Head of caudate nucleus (tissue), 42 donors: Measurements from ENCODE around the gene PEX12.
"Not testable (repeated sequence)": the region's sequence is repeated elsewhere in the genome, so short reads cannot be mapped to it uniquely, and the experiment has no call there.

ENCODE experiments used
- DNase-seq, 42 donors: peaks; one replicate each; pipeline versions ENCODE4 v3.0.0 to v3.0.0-alpha.2; 2020 to 2021; ENCODE audit warnings: mixed read lengths in 7 of 42
- intact Hi-C: fragments of 100-400 bp; cut with DNase I; formaldehyde crosslinking; loops from one replicate; pipeline ENCODE4 v1.15.0; 2022

PEX12 gene

DNA sequence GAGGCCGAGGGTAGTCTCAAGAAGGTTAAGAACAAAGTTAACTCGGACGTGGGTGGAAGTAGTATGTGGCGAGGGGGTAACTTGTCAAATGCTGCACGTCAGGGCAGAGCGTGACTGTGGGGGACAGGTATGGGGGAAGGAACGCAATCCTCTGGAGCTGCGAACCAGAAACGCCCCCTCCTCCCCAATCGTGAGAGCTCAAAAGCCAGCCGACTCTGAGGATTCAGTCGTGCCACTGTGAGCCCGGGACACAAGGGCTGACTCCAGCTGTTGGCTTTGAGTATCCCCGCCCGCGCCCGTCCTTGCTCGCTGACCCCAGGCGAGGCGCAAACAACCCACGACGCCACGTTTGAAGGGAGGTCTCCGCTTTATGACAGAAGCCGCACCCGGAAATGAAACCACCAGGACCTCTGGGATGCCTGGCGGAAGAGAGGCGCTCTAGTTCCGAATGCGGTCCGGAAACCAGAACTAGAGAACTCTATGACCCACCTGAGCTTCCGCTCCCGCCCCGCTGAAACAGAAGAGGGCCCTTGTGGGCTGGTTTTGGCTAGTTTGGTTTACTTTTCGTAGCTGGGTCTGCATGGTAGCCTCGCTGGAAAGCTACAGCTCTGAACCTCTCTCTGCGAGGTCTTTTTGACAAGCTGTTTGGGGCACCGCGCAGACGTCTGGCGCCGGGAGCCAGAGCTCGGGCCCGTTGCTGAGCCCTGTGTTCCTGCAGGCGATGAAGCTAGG is at the start of gene PEX12:
TSS of gene PEX12 (minus strand) at position 375 of the 732 bp plus-strand sequence. CDS start 550 bp downstream, outside the sequence.
- intact Hi-C loops = no loop called here

DNA sequence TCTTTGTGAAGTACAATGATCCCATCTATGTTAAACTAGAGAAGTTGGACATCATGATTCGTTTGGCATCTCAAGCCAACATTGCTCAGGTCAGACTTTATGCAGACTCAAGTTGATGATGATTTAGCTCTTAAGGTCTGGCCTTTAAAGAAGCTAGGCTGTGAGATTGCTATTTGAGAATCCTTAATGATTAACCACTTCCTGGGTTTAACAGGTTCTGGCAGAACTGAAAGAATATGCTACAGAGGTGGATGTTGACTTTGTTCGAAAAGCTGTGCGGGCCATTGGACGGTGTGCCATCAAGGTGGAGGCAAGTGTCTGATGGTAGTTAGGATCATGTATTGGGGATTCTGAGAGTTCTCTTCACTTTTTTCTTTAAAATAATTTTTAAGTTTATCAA is 49.0 kb upstream of the PEX12 start:
- intact Hi-C loops = no loop called here
- no peak for DNase-seq

More for the DNA sequence above, at the start of gene PEX12:
- peak; percentile 87 to 98 (median 94) for DNase-seq

- no peak for DNase-seq
- intact Hi-C loops = no loop called here
Observed at GRCh38 chr17:35621768-35622167, 43.4 kb upstream of the PEX12 start.

GRCh38 chr17:35618628-35619027 is 40.3 kb upstream of the PEX12 start:
- intact Hi-C loops = no loop called here
- DNase-seq = no peak

DNA sequence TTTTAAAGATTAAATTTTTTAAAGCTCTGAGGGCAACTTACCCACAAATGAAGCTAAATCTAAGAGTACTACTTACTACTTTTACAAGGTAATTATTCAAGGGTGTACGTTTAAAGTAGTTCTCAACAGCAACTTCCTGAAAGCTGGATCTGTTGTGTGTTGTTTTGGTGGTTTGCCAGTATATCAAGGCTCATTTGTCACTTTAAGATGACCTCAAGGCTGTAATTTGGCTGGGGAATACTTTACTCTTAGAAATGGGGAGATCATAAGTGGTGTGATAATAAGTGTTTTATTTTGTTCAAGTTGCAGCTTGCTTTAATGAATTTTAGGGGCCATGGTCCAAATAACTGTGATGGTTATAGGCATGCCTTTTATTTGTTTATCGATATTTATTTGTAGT is 39.1 kb upstream of the PEX12 start:
- intact Hi-C loops = no loop called here

DNA sequence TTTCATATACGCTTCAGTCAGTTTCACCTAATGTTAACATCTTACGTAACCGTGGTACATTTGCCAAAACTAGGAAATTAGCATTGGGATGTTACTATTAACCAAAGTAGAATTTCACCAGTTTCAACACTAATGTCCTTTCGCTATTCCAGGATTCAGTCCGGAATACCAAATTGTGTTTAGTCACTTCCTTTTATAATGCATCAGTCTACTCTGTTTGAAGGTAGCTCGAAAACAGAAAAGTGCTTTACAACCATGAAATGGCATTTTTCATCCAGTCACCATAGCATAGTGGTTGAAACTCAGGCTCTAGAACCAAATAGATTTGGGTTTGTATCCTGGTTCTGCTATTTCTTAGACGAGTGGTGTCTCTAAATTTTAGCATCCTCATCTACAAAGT is 38.2 kb upstream of the PEX12 start:
- intact Hi-C loops = no loop called here
- no peak for DNase-seq

More for the DNA sequence above, 39.1 kb upstream of the PEX12 start:
- no peak for DNase-seq

DNA sequence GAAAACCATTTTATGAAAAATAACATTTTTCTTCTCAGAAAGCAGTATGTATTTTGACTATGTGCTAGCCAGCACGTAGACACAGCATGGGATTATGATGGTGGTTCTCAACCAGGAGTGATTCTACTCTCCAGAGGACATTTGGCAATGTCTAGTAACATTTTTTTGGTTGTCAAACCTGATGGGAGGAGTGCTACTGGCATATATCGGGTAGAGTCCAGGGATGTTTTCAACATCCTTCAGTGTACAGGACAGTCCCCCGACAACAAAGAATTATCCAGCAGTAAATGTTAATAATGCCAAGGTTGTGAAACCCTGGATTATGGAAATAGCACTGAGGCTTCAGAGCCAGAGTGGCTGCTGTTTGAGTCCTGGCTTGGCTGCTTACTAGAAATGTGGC is 36.4 kb upstream of the PEX12 start:
- no peak for DNase-seq
- intact Hi-C loops = no loop called here

DNA sequence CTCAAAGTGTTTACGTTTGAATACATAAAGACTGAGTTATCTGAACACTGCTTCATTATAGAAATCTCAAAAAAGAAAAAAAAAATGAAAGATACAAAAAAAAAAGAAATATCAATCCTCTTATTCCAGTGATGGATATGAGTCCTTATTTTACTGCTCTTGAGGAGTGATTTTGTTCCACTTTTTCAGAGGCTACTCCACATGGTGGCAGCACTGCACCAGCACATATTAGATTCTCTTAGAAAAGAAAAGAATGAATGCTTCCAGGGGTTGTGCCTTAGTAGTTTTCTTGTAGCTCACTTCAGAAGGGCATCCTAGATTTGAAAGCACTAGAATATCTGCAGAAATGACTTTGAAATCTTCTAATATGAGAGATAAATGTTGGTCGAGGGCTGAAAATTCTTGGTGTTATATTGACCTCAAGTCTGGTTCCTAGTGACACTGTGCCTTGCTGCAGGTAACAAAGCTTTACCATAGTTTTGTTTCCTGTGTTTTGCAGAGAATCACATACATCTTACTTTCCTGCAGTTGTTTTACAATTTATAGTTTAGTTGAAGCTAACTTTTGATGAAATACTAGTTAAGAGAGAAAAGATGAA is 34.7 kb upstream of the PEX12 start:
- intact Hi-C loops = loop anchor here (2.0 kb wide), 1 partner anchor 134 kb away; no protein-coding TSS in a partner anchor
- peak in 38 of 42 donors; percentile 27 to 79 (median 60) for DNase-seq

- intact Hi-C loops, DNase-seq: not testable (repeated sequence)
Observed at GRCh38 chr17:35610746-35611145, 32.4 kb upstream of the PEX12 start.

DNA sequence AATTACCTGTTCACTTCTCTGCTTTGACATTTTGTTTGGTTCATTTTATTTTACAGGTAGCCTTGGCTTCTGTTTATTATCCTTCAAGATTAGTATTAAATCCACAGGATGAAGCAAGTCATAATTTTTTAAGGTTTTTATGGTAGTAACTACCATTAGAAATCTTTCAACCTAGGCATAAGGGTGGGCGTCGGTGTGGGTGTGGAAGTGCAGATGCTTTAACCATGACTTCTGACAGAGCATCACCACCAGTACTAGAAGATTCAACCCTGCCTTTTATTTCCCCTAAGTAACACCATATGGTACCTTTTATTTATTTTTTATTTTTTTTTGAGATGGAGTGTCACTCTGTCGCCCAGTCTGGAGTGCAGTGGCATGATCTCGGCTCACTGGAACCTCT is 31.5 kb upstream of the PEX12 start:
- intact Hi-C loops = no loop called here
- DNase-seq = peak in 37 of 42 donors; percentile 21 to 81 (median 55)

GRCh38 chr17:35607239-35607847 is 29.0 kb upstream of the PEX12 start:
- DNase-seq = no peak
- intact Hi-C loops = no loop called here

DNA sequence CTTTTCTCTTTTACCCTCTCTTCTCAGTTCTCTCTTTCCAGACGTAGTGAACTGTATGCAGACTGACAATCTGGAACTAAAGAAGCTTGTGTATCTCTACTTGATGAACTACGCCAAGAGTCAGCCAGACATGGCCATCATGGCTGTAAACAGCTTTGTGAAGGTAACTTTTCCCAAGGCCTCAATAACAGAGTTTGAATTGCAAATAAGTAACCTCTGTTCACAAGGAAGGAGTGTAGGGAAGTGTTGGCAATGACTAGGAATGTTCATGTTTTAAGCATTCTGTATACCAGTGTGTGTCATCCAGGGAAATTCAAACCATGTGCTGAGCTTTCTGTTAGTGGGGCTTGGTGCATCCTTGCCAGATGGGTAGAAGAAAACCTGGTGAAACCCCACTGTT is 27.3 kb upstream of the PEX12 start:
- intact Hi-C loops = no loop called here

DNA sequence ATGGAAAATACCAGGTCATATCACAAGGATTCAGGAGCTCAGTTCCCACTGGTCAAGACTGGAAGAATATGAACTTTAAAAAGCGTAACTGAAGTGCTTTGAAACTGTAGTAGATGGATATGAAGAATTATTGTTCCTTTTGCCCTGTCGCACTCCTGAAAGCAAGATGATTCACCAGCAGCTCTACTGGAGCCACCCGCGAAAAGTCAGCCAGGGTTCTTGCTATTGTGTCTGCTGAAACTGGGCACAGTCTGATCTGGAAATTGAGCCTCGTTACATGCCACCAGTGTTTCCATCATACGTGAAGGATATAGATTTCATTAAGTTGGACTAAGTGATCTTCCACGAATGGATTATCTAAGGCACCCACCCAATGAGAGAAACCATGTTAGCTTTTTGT is 25.3 kb upstream of the PEX12 start:
- DNase-seq = peak in 29 of 42 donors; percentile 13 to 75 (median 38)
- intact Hi-C loops = no loop called here

More for the DNA sequence above, 27.3 kb upstream of the PEX12 start:
- no peak for DNase-seq

GRCh38 chr17:35597604-35598003 is 19.2 kb upstream of the PEX12 start:
- intact Hi-C loops = no loop called here
- DNase-seq = peak in 7 of 42 donors; percentile 15 to 53 (median 32)

GRCh38 chr17:35596530-35597233 is 18.3 kb upstream of the PEX12 start:
- intact Hi-C loops = no loop called here
- no peak for DNase-seq

DNA sequence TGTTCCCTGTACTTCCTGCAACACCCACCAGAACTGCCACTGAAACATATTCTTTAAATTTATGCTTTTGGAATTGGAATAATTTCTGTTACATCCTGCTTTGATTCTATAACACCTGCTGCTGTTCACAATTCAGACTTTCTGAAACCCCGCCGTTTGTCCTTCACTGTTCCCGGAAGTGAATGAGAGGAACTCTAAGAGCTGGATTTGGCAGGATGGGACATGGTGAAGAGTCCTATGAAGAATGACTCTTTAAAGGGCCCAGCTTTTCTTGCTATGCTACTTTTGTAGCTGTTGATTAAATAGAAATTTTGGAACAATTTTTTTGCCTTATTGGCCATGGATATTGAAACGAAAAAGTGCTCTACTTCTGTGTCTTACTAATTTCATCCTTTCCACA is 17.7 kb upstream of the PEX12 start:
- DNase-seq = no peak
- intact Hi-C loops = no loop called here

GRCh38 chr17:35588196-35588920 is 10.0 kb upstream of the PEX12 start:
- DNase-seq = no peak
- intact Hi-C loops = no loop called here

- intact Hi-C loops = no loop called here
- DNase-seq = peak; percentile 74 to 96 (median 90)
Observed at GRCh38 chr17:35587074-35587961, 8.9 kb upstream of the PEX12 start, which contains the start of gene AP2B1. TSS of gene AP2B1 (plus strand) at chr17:35587322. CDS start at chr17:35594031, 6,709 bp downstream.
